SU-DHL-6 (cell line): ENCODE measurements around the gene APLP1.

Experiments
- CTCF ChIP-seq: fragments of 200-600 bp; sonication (generic); IDR thresholded peaks from one replicate; pipeline ENCODE4 v1.5.1; 2017; ENCODE audit warnings: antibody characterized with exemption, mild to moderate bottlenecking, low read length, moderate library complexity; ENCODE audit not compliant: insufficient read depth, poor library complexity, severe bottlenecking
- EZH2phosphoT487 ChIP-seq: fragments of 200-600 bp; sonication (generic), shearing (Covaris generic); conservative IDR thresholded peaks from 2 replicates; pipeline ENCODE4 v1.6.1; 2018; ENCODE audit warnings: mild to moderate bottlenecking, antibody characterized with exemption, low read length, moderate library complexity, mixed read lengths

DNA sequence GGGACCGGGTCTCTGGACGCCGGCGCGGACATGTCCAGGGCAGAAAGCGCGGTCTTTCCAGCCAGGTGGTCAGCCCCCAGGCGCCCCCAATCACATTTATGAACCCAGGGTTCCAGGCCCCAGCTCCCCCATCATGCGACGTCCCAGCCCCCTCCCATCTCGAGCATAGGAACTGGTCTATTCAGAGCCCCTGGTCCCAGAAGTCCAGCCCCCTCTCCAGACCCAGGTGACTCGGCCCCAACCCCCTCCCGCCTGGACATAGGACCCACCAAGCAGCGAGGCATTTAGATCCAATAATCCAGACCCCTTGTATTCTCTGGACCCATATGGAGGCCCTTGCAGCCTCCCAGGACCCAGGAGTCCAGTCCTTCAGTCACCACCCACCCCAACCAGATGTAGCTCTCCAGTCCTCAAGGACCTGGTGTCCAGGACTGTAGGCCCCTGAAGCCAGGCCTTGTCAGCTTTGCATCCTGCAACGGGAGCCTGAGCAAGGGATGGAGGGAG is 501 bp downstream of the APLP1 start:
- no peak for TF ChIP-seq CTCF
- TF ChIP-seq EZH2phosphoT487: no peak
